GM12891 (cell line): Measurements from ENCODE around the gene CDK11A.
"Not testable (repeated sequence)": the region's sequence is repeated elsewhere in the genome, so short reads cannot be mapped to it uniquely, and the experiment has no call there.

ENCODE experiments used
- DNase-seq: peaks from one replicate; pipeline ENCODE4 v3.0.0; 2011; ENCODE audit warnings: low spot score; ENCODE audit not compliant: insufficient read length
- FAIRE-seq: peaks from 2 replicates; lab custom pipeline; 2011; peaks lifted over from hg19 to GRCh38; lab: Jason Lieb, UNC
- PAX5 ChIP-seq: IDR thresholded peaks from 2 replicates; pipeline ENCODE4 v1.6.1; 2011; ENCODE audit warnings: low read length, moderate library complexity, mild to moderate bottlenecking; ENCODE audit not compliant: insufficient read depth, severe bottlenecking
- POLR2A ChIP-seq: IDR thresholded peaks from 2 replicates; pipeline ENCODE4 v1.6.1; 2011; ENCODE audit warnings: low read depth, low read length, control low read depth
- POLR2AphosphoS5 ChIP-seq: IDR thresholded peaks from 2 replicates; pipeline ENCODE4 v1.6.1; 2011; ENCODE audit warnings: low read depth, low read length, control low read depth
- POU2F2 ChIP-seq: IDR thresholded peaks from 2 replicates; pipeline ENCODE4 v1.6.1; 2011; ENCODE audit warnings: low read depth, mild to moderate bottlenecking, control low read depth, low read length, moderate library complexity
- SPI1 ChIP-seq: IDR thresholded peaks from 2 replicates; pipeline ENCODE4 v1.6.1; 2011; ENCODE audit warnings: low read depth, low read length, control low read depth
- TAF1 ChIP-seq: IDR thresholded peaks from 2 replicates; pipeline ENCODE4 v1.6.1; 2011; ENCODE audit warnings: low read depth, low read length, control low read depth

Gene CDK11A

DNA sequence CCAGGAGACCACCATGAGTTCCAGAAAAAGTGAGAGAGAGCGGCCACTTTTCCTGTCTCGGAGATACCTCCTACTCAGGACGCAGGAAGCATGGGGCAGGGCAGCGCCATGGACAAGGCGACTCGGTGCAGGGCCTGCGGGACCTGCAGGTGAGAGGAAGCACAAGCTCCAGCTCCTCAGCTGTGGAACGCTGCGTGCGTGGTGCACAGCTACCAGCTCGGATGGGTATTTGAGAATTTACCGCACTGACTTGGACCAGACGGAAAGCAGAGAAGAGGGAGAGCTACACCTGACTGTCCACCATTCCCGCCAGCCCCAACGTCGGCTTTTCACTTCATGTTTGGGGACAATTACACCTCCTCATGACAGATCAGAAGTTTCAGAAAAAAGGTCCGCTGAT lies 8.2 kb upstream of the CDK11A start:
- FAIRE-seq = no peak
- DNase-seq = no peak
- no peak for TF ChIP-seq POU2F2
- TF ChIP-seq POLR2A = no peak
- TF ChIP-seq TAF1 = no peak
- TF ChIP-seq POLR2AphosphoS5 = no peak
- TF ChIP-seq PAX5 = no peak
- TF ChIP-seq SPI1 = no peak

GRCh38 chr1:1730870-1731269 lies 6.7 kb upstream of the CDK11A start:
- TF ChIP-seq POLR2AphosphoS5 = no peak
- DNase-seq = no peak
- no peak for FAIRE-seq

- not testable (repeated sequence) for DNase-seq, FAIRE-seq
Observed at GRCh38 chr1:1730230-1730629, 6.1 kb upstream of the CDK11A start.

DNA sequence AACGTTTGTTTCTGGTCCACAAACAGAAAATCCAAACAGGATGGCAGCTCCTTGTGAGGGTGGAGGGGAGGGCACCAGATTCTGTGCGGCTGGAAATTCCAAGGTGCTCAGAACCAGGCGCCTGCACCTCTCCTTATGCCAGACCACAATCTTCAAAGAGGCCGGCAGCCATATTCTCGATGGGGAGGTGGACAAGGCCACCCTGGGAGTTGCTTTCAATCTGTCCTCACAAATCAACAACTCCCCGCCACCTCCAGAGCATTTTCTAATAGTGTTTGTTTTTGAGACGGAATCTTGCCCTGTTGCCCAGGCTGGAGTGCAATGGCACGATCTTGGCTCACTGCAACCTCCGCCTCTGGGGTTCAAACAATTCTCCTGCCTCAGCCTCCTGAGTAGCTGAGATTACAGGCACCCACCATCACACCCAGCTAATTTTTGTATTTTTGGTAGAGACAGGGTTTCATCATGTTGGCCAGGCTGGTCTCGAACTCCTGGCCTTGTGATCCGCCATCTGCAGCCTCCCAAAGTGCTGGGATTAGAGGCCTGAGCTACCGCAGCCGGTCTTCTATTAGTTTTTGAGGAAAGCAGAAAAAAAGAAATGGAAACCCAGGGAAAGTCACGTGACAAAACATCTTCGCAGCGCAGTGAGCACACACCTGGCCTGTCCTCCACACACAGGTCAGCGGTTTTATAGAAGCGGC lies 5.1 kb upstream of the CDK11A start:
- DNase-seq, FAIRE-seq: not testable (repeated sequence)

DNA sequence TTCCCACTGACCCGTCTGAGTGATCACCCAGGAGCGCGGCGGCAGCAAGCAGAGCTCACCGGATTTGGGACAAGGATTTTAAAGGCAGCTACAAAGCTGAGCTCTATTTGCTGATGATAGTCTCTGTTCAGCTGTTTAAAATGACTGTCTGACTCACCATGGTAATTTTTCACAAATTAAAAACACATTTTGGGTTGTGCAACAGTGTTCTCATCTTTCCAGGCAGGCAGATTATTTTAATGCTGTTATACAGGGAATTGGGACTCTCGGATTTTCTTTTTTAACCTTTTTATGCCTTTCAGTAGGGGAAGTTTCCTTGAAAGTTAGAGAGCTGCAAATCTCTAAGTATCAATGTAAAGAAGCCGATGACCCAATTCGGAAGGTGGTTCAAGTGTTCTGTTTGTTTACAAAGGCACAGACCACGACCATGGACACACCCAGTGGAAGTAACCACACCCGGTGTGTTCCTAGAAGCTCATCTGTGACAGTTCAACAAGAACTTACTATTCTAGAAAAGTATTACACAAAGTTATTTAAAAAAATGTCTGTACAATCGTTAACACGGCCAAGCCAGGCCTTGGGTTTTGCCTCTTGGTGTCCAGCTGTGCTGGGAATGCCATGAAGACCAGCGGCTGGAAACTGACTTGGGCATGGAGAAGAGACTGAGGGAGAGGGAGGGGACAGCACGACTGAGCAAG lies 4.3 kb upstream of the CDK11A start:
- DNase-seq, FAIRE-seq: not testable (repeated sequence)

- not testable (repeated sequence) for DNase-seq, FAIRE-seq
Observed at GRCh38 chr1:1727131-1727651, 3.0 kb upstream of the CDK11A start.

DNA sequence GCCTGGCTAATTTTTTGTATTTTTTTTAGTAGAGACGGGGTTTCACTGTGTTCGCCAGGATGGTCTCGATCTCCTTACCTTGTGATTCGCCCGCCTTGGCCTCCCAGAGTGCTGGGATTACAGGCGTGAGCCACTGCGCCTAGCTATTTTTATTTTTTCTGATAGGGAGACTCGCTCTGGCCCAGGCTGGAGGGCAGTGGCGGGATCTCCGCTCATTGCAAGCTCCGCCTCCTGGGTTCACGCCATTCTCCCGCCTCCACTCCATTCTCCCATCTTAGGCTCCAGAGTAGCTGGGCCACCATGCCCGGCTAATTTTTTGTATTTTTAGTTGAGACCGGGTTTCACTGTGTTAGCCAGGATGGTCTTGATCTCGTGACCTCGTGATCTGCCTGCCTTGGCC lies 1.9 kb upstream of the CDK11A start:
- FAIRE-seq, DNase-seq: not testable (repeated sequence)

DNA sequence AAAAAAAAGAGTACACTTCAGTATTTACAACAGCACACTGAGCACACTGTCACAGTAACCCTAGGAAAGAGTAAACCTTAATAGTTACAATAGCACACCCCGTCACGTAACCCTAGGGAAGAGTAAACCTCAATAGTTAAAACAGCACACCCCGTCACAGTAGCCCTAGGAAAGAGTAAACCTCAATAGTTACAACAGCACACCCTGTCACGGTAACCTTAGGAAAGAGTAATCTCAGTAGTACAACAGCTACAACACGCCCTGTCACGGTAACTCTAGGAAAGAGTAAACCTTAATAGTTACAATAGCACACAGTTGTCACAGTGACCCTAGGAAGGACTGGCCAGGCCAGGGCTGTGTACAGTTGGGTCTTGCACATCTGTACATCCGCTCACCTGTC lies 3.0 kb downstream of the CDK11A start:
- DNase-seq (no peak), FAIRE-seq (no peak)
- TF ChIP-seq TAF1 (no peak), PAX5 (no peak), SPI1 (no peak), POU2F2 (no peak), POLR2AphosphoS5 (no peak), POLR2A (no peak)

GRCh38 chr1:1715109-1715883 lies 8.9 kb downstream of the CDK11A start:
- FAIRE-seq, DNase-seq: not testable (repeated sequence)

DNA sequence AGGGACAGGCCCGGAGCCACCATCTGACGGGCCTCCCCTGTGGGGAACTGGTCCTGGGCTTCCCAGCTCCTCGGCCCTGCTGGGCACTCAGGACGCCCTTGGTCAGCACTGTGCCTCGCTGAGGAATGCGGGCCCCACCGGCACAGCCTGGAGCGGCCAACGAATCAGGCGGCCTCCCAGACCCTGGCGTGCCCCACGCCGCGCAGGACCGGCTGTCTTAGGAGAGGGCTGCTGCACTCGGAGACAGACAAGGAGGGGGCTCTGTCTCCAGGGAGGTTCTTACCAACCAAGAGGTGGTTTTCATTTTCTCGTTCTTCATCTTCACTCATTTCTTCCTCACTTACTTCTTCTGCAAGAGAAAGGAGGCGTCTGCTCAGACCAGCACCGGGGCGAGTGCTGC lies 16.3 kb downstream of the CDK11A start:
- not testable (repeated sequence) for DNase-seq, FAIRE-seq

DNA sequence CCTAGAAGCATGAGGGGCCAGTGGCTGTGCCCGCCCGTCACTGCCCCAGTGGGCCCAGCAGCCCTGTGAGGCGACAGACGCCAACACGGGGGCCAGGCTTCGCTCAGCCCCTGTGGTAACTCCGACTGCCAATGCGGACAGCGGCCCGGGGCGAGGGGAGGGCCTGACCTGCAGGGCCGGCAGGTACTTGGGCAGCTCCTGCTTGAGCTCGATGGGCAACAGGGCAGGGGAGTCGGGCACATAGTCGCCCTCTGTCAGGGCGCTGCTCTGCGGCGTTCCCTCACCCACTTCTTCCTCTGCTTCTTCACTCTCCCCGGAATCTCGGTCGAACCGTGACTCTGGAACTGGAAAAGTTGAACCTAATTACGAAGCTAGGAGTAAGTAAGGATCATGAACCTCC lies 16.9 kb downstream of the CDK11A start:
- FAIRE-seq = not testable (repeated sequence)

GRCh38 chr1:1705623-1706022 lies 18.5 kb downstream of the CDK11A start:
- DNase-seq, FAIRE-seq: not testable (repeated sequence)

More for the DNA sequence above, 16.9 kb downstream of the CDK11A start:
- not testable (repeated sequence) for DNase-seq

GRCh38 chr1:1704284-1704957 lies 19.7 kb downstream of the CDK11A start:
- not testable (repeated sequence) for FAIRE-seq, DNase-seq
